Right lobe of liver (tissue), 6 donors: Measurements from ENCODE around the gene PMF1. TPM values are rescaled to one million over a fixed set of nuclear protein-coding genes. Genes with fewer than 3 reads are reported as not detected.

Experiments
- ATAC-seq, 4 donors: fragments of 200-7000 bp; cut with Tn5 transposase; one replicate each; pipeline ENCODE4 v1.9.1; 2020; ENCODE audit warnings: mild to moderate bottlenecking in 4 of 4, moderate library complexity in 4 of 4
- DNase-seq, 3 donors: peaks; one replicate each; pipeline ENCODE4 v3.0.0-alpha.2; 2020
- H3K27ac ChIP-seq, 3 donors: fragments of 200-600 bp; one replicate each; pipeline ENCODE4 v1.8.0; 2022
- H3K27me3 ChIP-seq, 2 donors: fragments of 200-600 bp; one replicate each; pipeline ENCODE4 v1.8.0; 2022
- H3K36me3 ChIP-seq, 4 donors: fragments of 200-600 bp; sonication (generic) in 1 of 4; one replicate each; pipeline versions ENCODE4 v1.5.1 to v1.8.0; 2017 to 2022; ENCODE audit warnings: control low read depth in 1 of 4
- H3K4me1 ChIP-seq, 4 donors: fragments of 200-600 bp; sonication (generic) in 1 of 4; one replicate each; pipeline versions ENCODE4 v1.5.1 to v1.8.0; 2017 to 2022; ENCODE audit warnings: control low read depth in 1 of 4
- H3K4me3 ChIP-seq, 3 donors: fragments of 200-600 bp; one replicate each; pipeline ENCODE4 v1.8.0; 2022
- H3K9me3 ChIP-seq, 4 donors: fragments of 200-600 bp; sonication (generic) in 1 of 4; one replicate each; pipeline versions ENCODE4 v1.5.1 to v1.8.0; 2017 to 2022; ENCODE audit warnings: control low read depth in 1 of 4
- POLR2A ChIP-seq: fragments of 450-650 bp; IDR thresholded peaks from one replicate; pipeline ENCODE4 v1.6.1; 2017; ENCODE audit warnings: antibody characterized with exemption, mild to moderate bottlenecking
- WGBS: methylation state at CpG from one replicate; pipeline ENCODE4 v1.1.6; 2018; ENCODE audit warnings: low coverage, low lambda C conversion rate; ENCODE audit not compliant: insufficient coverage; ENCODE audit errors: missing lambda C conversion rate; 5-methylcytosine and 5-hydroxymethylcytosine counted together
- intact Hi-C, 2 donors: fragments of 100-400 bp; cut with DNase I; formaldehyde crosslinking; loops; one replicate each; pipeline versions ENCODE4 v1.11.2 to v1.14.1; 2022
- small RNA-seq, 2 experiments: library from RNA; depleted of rRNA; stranded (forward); fragments of <200 nt; gene quantifications; one replicate each; pipeline ENCODE3, GENCODE V24; 2016
- total RNA-seq, 6 experiments: library from RNA; depleted of rRNA in 2 of 6; stranded (reverse); fragments of >200 nt in 2 of 6; fragmentation: NEBNext Ultra II Directional in 3 of 6; extraction: Animal tissue kit (Norgen Biotek cat#: 25700) in 3 of 6; gene quantifications; one replicate each; pipeline versions ENCODE4 v1.1.0 to v1.2.4, GENCODE V29; 2016 to 2023
- TF ChIP-seq, protein P1 (sequence below), 4 donors: fragments of 200-600 bp in 3 of 4; fragments of 450-650 bp in 1 of 4; IDR thresholded peaks; one replicate each; pipeline versions ENCODE4 v1.5.1 to v1.8.0; 2016 to 2022; ENCODE audit warnings: antibody characterized with exemption in 4 of 4, mild to moderate bottlenecking in 2 of 4
- donor health status: DM: no; HTN: yes; CAD: no.
- donor health status: DM: no; HTN: no; CAD: no.
- donor health status: DM: no; HTN: no; CAD: no.
- donor health status: DM: no; HTN: yes; CAD: no.
- donor health status: DM: no; HTN: yes; CAD: no.

Gene PMF1
- total RNA-seq, 6 experiments from 2014 or later: 21.8 to 33.8 (median 24.8) TPM

GRCh38 chr1:156285437-156285836, 72.6 kb downstream of the PMF1 start:
- Histone ChIP-seq H3K27me3 (no peaks in the 10 kb centered on the region), H3K4me3 (no peak overlapping the region), H3K36me3 (peaks cover 0 to 4% (median 0%) of the 10 kb centered on the region in 4 donors), H3K9me3 (no peaks in the 10 kb centered on the region), H3K4me1 (peaks cover 0 to 21% (median 7%) of the 10 kb centered on the region in 4 donors), H3K27ac (no peak overlapping the region)
- DNase-seq (no peak), ATAC-seq (no peak)
- WGBS: no CpG with 5 or more reads among the region's 21 CpGs
- no peak for TF ChIP-seq POLR2A
- TF ChIP-seq, protein P1, sequence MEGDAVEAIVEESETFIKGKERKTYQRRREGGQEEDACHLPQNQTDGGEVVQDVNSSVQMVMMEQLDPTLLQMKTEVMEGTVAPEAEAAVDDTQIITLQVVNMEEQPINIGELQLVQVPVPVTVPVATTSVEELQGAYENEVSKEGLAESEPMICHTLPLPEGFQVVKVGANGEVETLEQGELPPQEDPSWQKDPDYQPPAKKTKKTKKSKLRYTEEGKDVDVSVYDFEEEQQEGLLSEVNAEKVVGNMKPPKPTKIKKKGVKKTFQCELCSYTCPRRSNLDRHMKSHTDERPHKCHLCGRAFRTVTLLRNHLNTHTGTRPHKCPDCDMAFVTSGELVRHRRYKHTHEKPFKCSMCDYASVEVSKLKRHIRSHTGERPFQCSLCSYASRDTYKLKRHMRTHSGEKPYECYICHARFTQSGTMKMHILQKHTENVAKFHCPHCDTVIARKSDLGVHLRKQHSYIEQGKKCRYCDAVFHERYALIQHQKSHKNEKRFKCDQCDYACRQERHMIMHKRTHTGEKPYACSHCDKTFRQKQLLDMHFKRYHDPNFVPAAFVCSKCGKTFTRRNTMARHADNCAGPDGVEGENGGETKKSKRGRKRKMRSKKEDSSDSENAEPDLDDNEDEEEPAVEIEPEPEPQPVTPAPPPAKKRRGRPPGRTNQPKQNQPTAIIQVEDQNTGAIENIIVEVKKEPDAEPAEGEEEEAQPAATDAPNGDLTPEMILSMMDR (IDR thresholded peaks at IDR 0.05): no peak
- intact Hi-C loops: no loop called here

GRCh38 chr1:156286061-156286460, 73.3 kb downstream of the PMF1 start:
- DNase-seq: no peak
- H3K4me3 ChIP-seq: no peak overlapping the region
- no peaks in the 10 kb centered on the region for H3K27me3 ChIP-seq
- no peak for TF ChIP-seq POLR2A
- TF ChIP-seq, protein P1 (IDR thresholded peaks at IDR 0.05): no peak
- ATAC-seq: no peak
- no peak overlapping the region for H3K27ac ChIP-seq
- H3K36me3 ChIP-seq: peaks cover 0 to 4% (median 0%) of the 10 kb centered on the region in 4 donors
- 85% methylated on average over 7 of the region's 8 CpGs for WGBS
- intact Hi-C loops: no loop called here
- no peaks in the 10 kb centered on the region for H3K9me3 ChIP-seq
- peaks cover 0 to 19% (median 7%) of the 10 kb centered on the region in 4 donors for H3K4me1 ChIP-seq

Small RNA genes lying within 50 kb of the gene (small RNA-seq; reads per million reads assigned to genes)
- gene RF00568: 0 reads per million in 2 experiments

Other genes starting within 250 kb of the PMF1 start
- gene ARHGEF2, start 234.5 kb upstream of the PMF1 start, total RNA-seq: 10 to 100 TPM in 4 of 6 experiments, 1 to 10 TPM in 2; 7.9 to 23.8 (median 13.1) TPM
- 100 to 1,000 TPM in 4 of 6 experiments, 10 to 100 TPM in 2; 59.5 to 227 (median 103) TPM for gene SSR2, start 192.1 kb upstream of the PMF1 start, total RNA-seq
- gene UBQLN4, start 159.2 kb upstream of the PMF1 start, total RNA-seq: 10 to 100 TPM; 19.0 to 25.5 (median 21.0) TPM
- 10 to 100 TPM; 49.4 to 71.0 (median 60.3) TPM for gene LAMTOR2, start 158.2 kb upstream of the PMF1 start, total RNA-seq
- 1 to 10 TPM in 2 of 6 experiments, under 1 TPM in 4; 0.40 to 3.2 (median 0.77) TPM for gene RAB25, start 151.8 kb upstream of the PMF1 start, total RNA-seq
- gene MEX3A, start 130.5 kb upstream of the PMF1 start, total RNA-seq: 1 to 10 TPM in 1 of 6 experiments, under 1 TPM in 5; 0.35 to 1.4 (median 0.83) TPM
- 100 to 1,000 TPM in 3 of 6 experiments, 10 to 100 TPM in 3; 79.4 to 129 (median 98.8) TPM for gene LMNA, start 98.3 kb upstream of the PMF1 start, total RNA-seq
- 1 to 10 TPM in 4 of 6 experiments, under 1 TPM in 2; 0.62 to 2.6 (median 1.3) TPM for gene SEMA4A, start 59.4 kb upstream of the PMF1 start, total RNA-seq
- 10 to 100 TPM; 19.1 to 30.5 (median 20.0) TPM for gene SLC25A44, start 18.9 kb upstream of the PMF1 start, total RNA-seq
- 1 to 10 TPM in 3 of 6 experiments, under 1 TPM in 1, not detected in 2; 0.44 to 1.5 (median 1.2) TPM for gene BGLAP, start 29.2 kb downstream of the PMF1 start, total RNA-seq
- 1 to 10 TPM in 3 of 6 experiments, under 1 TPM in 3; 0.43 to 4.0 (median 1.1) TPM for gene PAQR6, start 35.0 kb downstream of the PMF1 start, total RNA-seq
- gene SMG5, start 69.8 kb downstream of the PMF1 start, total RNA-seq: 10 to 100 TPM; 28.1 to 58.8 (median 48.2) TPM
- gene TMEM79, start 71.3 kb downstream of the PMF1 start, total RNA-seq: 1 to 10 TPM in 4 of 6 experiments, under 1 TPM in 2; 0.55 to 2.1 (median 1.5) TPM
- gene GLMP, start 82.7 kb downstream of the PMF1 start, total RNA-seq: 10 to 100 TPM; 34.7 to 72.0 (median 55.7) TPM
- gene VHLL, start 86.3 kb downstream of the PMF1 start, total RNA-seq: not detected
- 100 to 1,000 TPM in 3 of 6 experiments, 10 to 100 TPM in 3; 79.3 to 179 (median 115) TPM for gene CCT3, start 125.3 kb downstream of the PMF1 start, total RNA-seq
- gene TSACC, start 125.5 kb downstream of the PMF1 start, total RNA-seq: 1 to 10 TPM in 2 of 6 experiments, under 1 TPM in 2, not detected in 2; 0.37 to 1.1 (median 0.99) TPM
- 1 to 10 TPM in 2 of 6 experiments, under 1 TPM in 2, not detected in 2; 0.42 to 1.6 (median 1.1) TPM for gene RHBG, start 156.2 kb downstream of the PMF1 start, total RNA-seq